Smooth muscle cell (in vitro differentiated cells): ENCODE results near the gene OR52D1. TPM values are rescaled to one million over a fixed set of nuclear protein-coding genes. Genes with fewer than 3 reads are reported as not detected.

Experiments used
- DNase-seq: peaks from one replicate; lab custom pipeline; 2025; ENCODE audit not compliant: unreplicated experiment; lab: John Stamatoyannopoulos, UW
- H2AFZ ChIP-seq: fragments of 200-600 bp; sonication (generic); 2 replicates; pipeline ENCODE4 v1.6.0; 2016; ENCODE audit warnings: antibody characterized with exemption, low read depth, mild to moderate bottlenecking
- H3F3A ChIP-seq: fragments of 200-600 bp; sonication (generic); 2 replicates; pipeline ENCODE4 v1.6.0; 2017; ENCODE audit warnings: antibody characterized with exemption, low read depth
- H3K27ac ChIP-seq: fragments of 200-600 bp; sonication (generic); 2 replicates; pipeline ENCODE4 v1.5.1; 2016; ENCODE audit warnings: low read depth, mild to moderate bottlenecking
- H3K27me3 ChIP-seq: fragments of 200-600 bp; sonication (generic); 2 replicates; pipeline ENCODE4 v1.6.1; 2016; ENCODE audit warnings: low read depth, mild to moderate bottlenecking
- H3K36me3 ChIP-seq: fragments of 200-600 bp; sonication (generic); 2 replicates; pipeline ENCODE4 v1.5.1; 2016; ENCODE audit warnings: low read depth
- H3K4me1 ChIP-seq: fragments of 200-600 bp; sonication (generic); 2 replicates; pipeline ENCODE4 v1.5.1; 2016; ENCODE audit warnings: low read depth
- H3K4me2 ChIP-seq: fragments of 200-600 bp; sonication (generic); 2 replicates; pipeline ENCODE4 v1.6.0; 2016; ENCODE audit warnings: mild to moderate bottlenecking
- H3K4me3 ChIP-seq: fragments of 200-600 bp; sonication (generic); 2 replicates; pipeline ENCODE4 v1.5.1; 2016; ENCODE audit warnings: mild to moderate bottlenecking
- H3K79me2 ChIP-seq: fragments of 200-600 bp; sonication (generic); 2 replicates; pipeline ENCODE4 v1.6.0; 2016; ENCODE audit warnings: low read depth, mild to moderate bottlenecking
- H3K9ac ChIP-seq: fragments of 200-600 bp; sonication (generic); 2 replicates; pipeline ENCODE4 v1.6.0; 2016; ENCODE audit warnings: low read depth
- H3K9me3 ChIP-seq: fragments of 200-600 bp; sonication (generic); replicated peaks from 2 replicates; pipeline ENCODE4 v1.5.1; 2016; ENCODE audit warnings: low read depth
- H4K20me1 ChIP-seq: fragments of 200-600 bp; sonication (generic); 2 replicates; pipeline ENCODE4 v1.6.0; 2016; ENCODE audit warnings: low read depth
- CTCF ChIP-seq: fragments of 200-600 bp; sonication (generic); IDR thresholded peaks from 2 replicates; pipeline ENCODE4 v1.5.1; 2017; ENCODE audit warnings: borderline replicate concordance, mild to moderate bottlenecking, antibody characterized with exemption; ENCODE audit not compliant: insufficient read depth, poor library complexity, severe bottlenecking
- WGBS: methylation state at CpG from one replicate; pipeline ENCODE4 v1.1.7; 2016; ENCODE audit warnings: low lambda C conversion rate; 5-methylcytosine and 5-hydroxymethylcytosine counted together
- polyA plus RNA-seq: library from polyadenylated mRNA; unstranded; fragments of >200 nt; fragmentation: Nextera tagmentation; extraction: Ambion mirVana; gene quantifications from 2 replicates; pipeline ENCODE4 v1.2.1, GENCODE V29; 2016
- total RNA-seq: library from RNA; depleted of rRNA; stranded (reverse); fragments of >200 nt; gene quantifications from 2 replicates; pipeline ENCODE4 v1.2.3, GENCODE V29; 2014

OR52D1 gene
- total and polyA plus RNA-seq, 2 experiments from 2014 or later, result not detected

GRCh38 chr11:5516599-5516998 lies 28.1 kb downstream of the OR52D1 start, which contains the start of gene UBQLNL:
TSS of gene UBQLNL (minus strand) at chr11:5516699. CDS start at chr11:5516441, 258 bp downstream.
- no peak for DNase-seq
- Histone ChIP-seq H2AFZ (no peak within 1 kb of the TSS), H3K79me2 (no peaks in the 10 kb centered on the region), H3K9ac (no peak within 1 kb of the TSS), H3K4me3 (no peak within 1 kb of the TSS), H3K27ac (no peak within 1 kb of the TSS), H4K20me1 (no peaks in the 10 kb centered on the region), H3K4me2 (no peak within 1 kb of the TSS), H3F3A (no peaks in the 10 kb centered on the region), H3K27me3 (no peaks in the 10 kb centered on the region), H3K4me1 (no peaks in the 10 kb centered on the region), H3K9me3 (no peaks in the 10 kb centered on the region), H3K36me3 (no peaks in the 10 kb centered on the region)
- 84% methylated on average over 2 of the region's 2 CpGs for WGBS
- TF ChIP-seq CTCF, result no peak

- no peaks in the 10 kb centered on the region for H3K27me3 ChIP-seq
- H3K4me1 ChIP-seq, result no peaks in the 10 kb centered on the region
- H3K27ac ChIP-seq, result no peak overlapping the region
- H2AFZ ChIP-seq, result no peak overlapping the region
- TF ChIP-seq CTCF, result no peak
- no peaks in the 10 kb centered on the region for H3K79me2 ChIP-seq
- H3K9me3 ChIP-seq, result no peaks in the 10 kb centered on the region
- 93% methylated on average over 4 of the region's 4 CpGs for WGBS
- no peak for DNase-seq
- no peak overlapping the region for H3K4me2 ChIP-seq
- H3K4me3 ChIP-seq, result no peak overlapping the region
- no peaks in the 10 kb centered on the region for H4K20me1 ChIP-seq
- H3F3A ChIP-seq, result no peaks in the 10 kb centered on the region
- no peak overlapping the region for H3K9ac ChIP-seq
- no peaks in the 10 kb centered on the region for H3K36me3 ChIP-seq
These were observed 33.1 kb downstream of the OR52D1 start for GRCh38 chr11:5521540-5521939.

GRCh38 chr11:5522308-5522707 lies 33.8 kb downstream of the OR52D1 start:
- H3K79me2 ChIP-seq, result no peaks in the 10 kb centered on the region
- no peak for TF ChIP-seq CTCF
- no peaks in the 10 kb centered on the region for H3K27me3 ChIP-seq
- no peaks in the 10 kb centered on the region for H3K9me3 ChIP-seq
- H3K4me2 ChIP-seq, result no peak overlapping the region
- no peak overlapping the region for H2AFZ ChIP-seq
- 93% methylated on average over 2 of the region's 2 CpGs for WGBS
- DNase-seq, result no peak
- H3K4me1 ChIP-seq, result no peaks in the 10 kb centered on the region
- H3K27ac ChIP-seq, result no peak overlapping the region
- no peaks in the 10 kb centered on the region for H3K36me3 ChIP-seq
- no peak overlapping the region for H3K9ac ChIP-seq
- H4K20me1 ChIP-seq, result no peaks in the 10 kb centered on the region
- H3K4me3 ChIP-seq, result no peak overlapping the region
- no peaks in the 10 kb centered on the region for H3F3A ChIP-seq

- no peak for TF ChIP-seq CTCF
- Histone ChIP-seq H3K36me3 (no peaks in the 10 kb centered on the region), H3K4me3 (no peak overlapping the region), H3F3A (no peaks in the 10 kb centered on the region), H3K4me2 (no peak overlapping the region), H3K79me2 (no peaks in the 10 kb centered on the region), H2AFZ (no peak overlapping the region), H3K4me1 (no peaks in the 10 kb centered on the region), H3K27me3 (no peaks in the 10 kb centered on the region), H3K27ac (no peak overlapping the region), H3K9ac (no peak overlapping the region), H4K20me1 (no peaks in the 10 kb centered on the region), H3K9me3 (no peaks in the 10 kb centered on the region)
- no peak for DNase-seq
- WGBS, result 59% methylated on average over 3 of the region's 3 CpGs
These were observed 36.3 kb downstream of the OR52D1 start for GRCh38 chr11:5524756-5525155.
